ENCODE data around the gene CSTB.

The CSTB gene

DNA sequence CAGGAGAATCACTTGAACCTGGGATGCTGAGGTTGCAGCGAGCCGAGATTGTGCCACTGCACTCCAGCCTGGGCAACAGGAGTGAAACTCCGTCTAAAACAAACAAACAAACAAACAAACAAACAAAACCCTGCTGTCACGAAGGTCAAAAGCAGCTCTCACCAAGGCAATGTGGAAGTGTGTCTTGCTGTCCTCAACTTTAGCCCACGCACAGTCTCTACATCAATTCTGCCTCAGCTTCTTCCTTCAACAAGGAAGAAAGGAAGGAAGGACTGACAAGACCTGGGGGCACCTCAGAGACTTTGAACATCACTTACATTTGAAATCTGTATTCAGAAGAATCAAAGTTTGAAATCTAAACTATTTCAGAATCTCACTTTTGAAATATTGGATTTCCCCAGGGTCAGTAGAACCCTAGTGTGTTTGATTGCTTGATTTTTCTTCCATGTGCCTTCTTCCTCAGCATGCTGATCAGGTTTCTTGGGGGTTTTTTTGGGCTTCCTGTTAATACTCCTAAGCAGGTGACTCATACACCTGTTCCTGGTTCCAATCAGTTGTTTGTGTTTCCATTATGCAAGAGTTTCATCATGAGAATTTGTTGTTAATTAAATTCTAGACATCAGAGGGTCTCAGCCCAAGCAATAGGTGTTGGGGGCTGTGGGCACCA lies 6.5 kb upstream of the CSTB start:
- H3K9me3 Mint-ChIP-seq, result peaks cover 4% of the 10 kb centered on the region
- H3K27ac Mint-ChIP-seq, result no peak overlapping the region
- peaks cover 10% of the 10 kb centered on the region for H3K4me1 Mint-ChIP-seq
- H3K4me3 Mint-ChIP-seq, result no peak overlapping the region
- H3K36me3 Mint-ChIP-seq (ENCODE audit: low read depth), result no peaks in the 10 kb centered on the region
- DNase-seq, result no peak
- no peak for TF ChIP-seq CTCF (IDR thresholded peaks at IDR 0.05)
- H3K27me3 Mint-ChIP-seq (ENCODE audit: low read depth, poor library complexity), result peaks cover 32% of the 10 kb centered on the region

DNA sequence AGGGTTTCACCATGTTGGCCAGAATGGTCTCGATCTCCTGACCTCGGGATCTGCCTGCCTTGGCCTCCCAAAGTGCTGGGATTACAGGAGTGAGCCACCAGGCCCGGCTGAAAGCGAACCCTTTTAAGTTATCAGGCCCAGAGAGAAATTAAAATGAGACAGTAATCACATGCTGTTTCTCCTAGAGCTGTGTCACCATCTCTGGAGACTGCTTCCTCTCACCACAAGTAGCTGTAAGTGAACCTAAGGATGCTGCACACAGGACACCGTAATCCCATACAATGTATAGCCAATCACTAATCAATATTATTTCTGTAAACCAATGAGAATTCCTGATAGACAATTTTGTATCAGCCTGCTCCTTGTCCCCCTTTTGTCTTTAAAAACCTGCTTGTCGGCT lies 5.7 kb upstream of the CSTB start:
- H3K36me3 Mint-ChIP-seq (ENCODE audit: low read depth), result no peaks in the 10 kb centered on the region
- peaks cover 34% of the 10 kb centered on the region for H3K27me3 Mint-ChIP-seq (ENCODE audit: low read depth, poor library complexity)
- no peak for TF ChIP-seq CTCF (IDR thresholded peaks at IDR 0.05)
- DNase-seq, result no peak
- peaks cover 10% of the 10 kb centered on the region for H3K4me1 Mint-ChIP-seq
- H3K27ac Mint-ChIP-seq, result no peak overlapping the region
- no peak overlapping the region for H3K4me3 Mint-ChIP-seq
- H3K9me3 Mint-ChIP-seq, result peaks cover 4% of the 10 kb centered on the region

DNA sequence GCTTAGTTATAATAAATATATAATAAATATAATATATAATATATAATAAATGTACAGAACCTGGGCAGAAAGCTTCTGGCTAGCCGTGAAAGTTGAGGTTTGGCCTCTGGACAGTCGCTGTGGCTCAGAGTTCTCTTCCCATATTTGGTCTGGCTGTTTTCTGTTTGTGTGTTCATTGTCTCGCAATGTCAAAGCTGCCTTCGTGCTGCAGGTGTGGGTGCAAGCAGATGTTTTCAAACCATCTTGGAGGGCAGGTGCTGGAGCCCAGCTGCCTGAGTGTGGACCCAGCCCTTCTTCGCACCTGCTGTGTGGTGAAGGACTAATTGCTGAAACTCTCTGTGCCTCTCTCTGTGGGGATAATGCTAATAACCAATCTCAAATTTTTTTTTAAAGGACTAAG lies 3.6 kb upstream of the CSTB start:
- no peak for DNase-seq
- Mint-ChIP-seq H3K27me3 (ENCODE audit: low read depth, poor library complexity) (peaks cover 30% of the 10 kb centered on the region), H3K27ac (no peak overlapping the region), H3K4me3 (no peak overlapping the region), H3K9me3 (no peaks in the 10 kb centered on the region), H3K36me3 (ENCODE audit: low read depth) (no peaks in the 10 kb centered on the region), H3K4me1 (peaks cover 21% of the 10 kb centered on the region)
- TF ChIP-seq CTCF (IDR thresholded peaks at IDR 0.05), result no peak

DNA sequence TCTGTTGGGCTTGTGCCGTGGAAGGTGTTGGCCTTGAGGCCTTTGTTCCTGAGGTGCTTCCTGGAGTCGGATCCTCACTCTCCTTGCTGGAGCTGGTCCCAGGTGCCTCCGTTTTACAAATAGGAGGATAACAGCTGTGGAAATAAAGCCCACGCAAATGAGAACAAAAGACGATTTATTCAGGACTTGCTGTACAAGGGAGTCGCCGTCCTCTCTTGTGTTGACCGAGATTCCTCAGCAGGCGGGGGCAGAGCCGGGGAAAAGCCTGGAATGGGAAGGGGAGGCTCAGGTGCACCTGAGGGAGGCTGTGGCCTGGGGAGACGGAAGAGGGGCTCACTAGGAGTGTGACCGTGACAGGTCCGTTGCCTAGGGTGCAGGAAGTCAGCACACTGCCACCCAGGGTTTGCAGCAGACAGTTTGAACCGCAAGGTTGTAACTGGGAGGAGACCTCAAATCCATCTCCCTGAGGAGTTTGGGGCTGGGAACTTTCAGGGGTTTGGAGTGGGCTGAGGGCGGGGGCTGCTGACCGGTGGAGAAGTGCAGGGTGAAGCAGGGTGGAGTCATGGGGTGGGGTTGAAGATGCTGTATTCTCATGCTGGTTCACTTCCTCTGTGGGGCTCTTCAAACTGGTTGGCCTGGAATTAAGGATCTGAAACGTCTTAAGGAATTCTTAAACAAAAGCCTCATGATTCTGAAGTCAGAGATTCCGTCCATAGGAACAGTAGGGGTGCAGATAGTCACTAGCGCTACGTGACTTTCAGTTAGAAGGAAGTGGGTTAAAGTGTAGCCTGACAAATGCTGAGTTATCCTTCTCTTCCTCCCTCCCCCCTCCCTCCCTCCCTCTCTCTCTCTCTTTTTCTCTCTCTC lies 2.6 kb upstream of the CSTB start:
- Mint-ChIP-seq H3K4me1 (peaks cover 29% of the 10 kb centered on the region), H3K27me3 (ENCODE audit: low read depth, poor library complexity) (peaks cover 27% of the 10 kb centered on the region), H3K4me3 (no peak overlapping the region), H3K27ac (no peak overlapping the region), H3K36me3 (ENCODE audit: low read depth) (peaks cover 6% of the 10 kb centered on the region), H3K9me3 (no peaks in the 10 kb centered on the region)
- DNase-seq, result no peak
- no peak for TF ChIP-seq CTCF (IDR thresholded peaks at IDR 0.05)

DNA sequence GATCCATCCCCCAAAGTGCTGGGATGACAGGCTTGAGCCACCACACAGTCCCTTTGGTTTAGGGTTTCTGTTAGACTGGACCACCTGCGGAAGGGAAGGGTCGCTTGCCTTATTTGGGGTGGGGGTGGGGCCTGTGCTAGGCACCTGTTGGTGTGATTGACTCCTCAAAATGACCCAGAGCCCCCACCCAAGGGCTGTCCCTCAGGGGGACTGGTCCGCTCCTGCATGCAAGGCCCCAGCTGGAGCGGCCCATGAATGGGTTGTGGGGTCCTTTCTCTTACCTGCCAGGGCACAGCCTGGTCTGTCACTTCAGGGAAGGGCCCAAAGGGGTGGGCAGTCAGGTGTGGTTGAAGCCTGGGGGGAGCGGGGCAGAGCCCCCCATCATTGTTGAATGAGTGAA lies 1.8 kb upstream of the CSTB start:
- Mint-ChIP-seq H3K9me3 (no peaks in the 10 kb centered on the region), H3K36me3 (ENCODE audit: low read depth) (peaks cover 14% of the 10 kb centered on the region), H3K4me3 (peak overlapping the region; percentile 81), H3K27me3 (ENCODE audit: low read depth, poor library complexity) (peaks cover 21% of the 10 kb centered on the region), H3K4me1 (peaks cover 35% of the 10 kb centered on the region), H3K27ac (no peak overlapping the region)
- DNase-seq, result no peak
- no peak for TF ChIP-seq CTCF (IDR thresholded peaks at IDR 0.05)
